H9 (cell line): ENCODE data around the gene RNF157. TPM values are rescaled to one million over a fixed set of nuclear protein-coding genes. Genes with fewer than 3 reads are reported as not detected.

Experiments
- DNase-seq: peaks from one replicate; pipeline ENCODE4 v3.0.0-alpha.2; 2017
- H2AFZ ChIP-seq: one replicate; pipeline ENCODE4 v1.6.1; 2013; ENCODE audit warnings: mild to moderate bottlenecking, low read length, control low read depth, moderate library complexity
- H2AK5ac ChIP-seq: 2 replicates; pipeline ENCODE4 v1.6.1; 2013; ENCODE audit warnings: low read length, control low read depth, mixed read lengths; ENCODE audit not compliant: insufficient read length
- H2BK120ac ChIP-seq: one replicate; pipeline ENCODE4 v1.6.1; 2013; ENCODE audit warnings: low read depth, mild to moderate bottlenecking, low read length, control low read depth, inconsistent platforms; ENCODE audit not compliant: poor library complexity, severe bottlenecking
- H2BK12ac ChIP-seq: 2 replicates; pipeline ENCODE4 v1.6.1; 2013; ENCODE audit warnings: low read length, control low read depth, mixed read lengths, low read depth; ENCODE audit not compliant: insufficient read length
- H2BK15ac ChIP-seq: 2 replicates; pipeline ENCODE4 v1.6.1; 2013; ENCODE audit warnings: low read depth, low read length, control low read depth
- H2BK20ac ChIP-seq: one replicate; pipeline ENCODE4 v1.6.1; 2013; ENCODE audit warnings: low read depth, mild to moderate bottlenecking, low read length, control low read depth, inconsistent platforms; ENCODE audit not compliant: poor library complexity, severe bottlenecking
- H2BK5ac ChIP-seq: 2 replicates; pipeline ENCODE4 v1.6.1; 2013; ENCODE audit warnings: low read length, control low read depth, mixed read lengths; ENCODE audit not compliant: insufficient read length
- H3K14ac ChIP-seq: 2 replicates; pipeline ENCODE4 v1.6.1; 2013; ENCODE audit warnings: low read length, control low read depth; ENCODE audit not compliant: insufficient read depth
- H3K18ac ChIP-seq: 2 replicates; pipeline ENCODE4 v1.6.1; 2013; ENCODE audit warnings: low read depth, mild to moderate bottlenecking, mixed read lengths, low read length, control low read depth; ENCODE audit not compliant: insufficient read length
- H3K23ac ChIP-seq: 2 replicates; pipeline ENCODE4 v1.6.1; 2013; ENCODE audit warnings: low read length, control low read depth, mixed read lengths, low read depth; ENCODE audit not compliant: insufficient read length
- H3K23me2 ChIP-seq: 2 replicates; pipeline ENCODE4 v1.6.1; 2013; ENCODE audit warnings: low read depth, mild to moderate bottlenecking, mixed read lengths, low read length, control low read depth; ENCODE audit not compliant: insufficient read length, poor library complexity, severe bottlenecking
- H3K27ac ChIP-seq: 2 replicates; pipeline ENCODE4 v1.5.1; 2013; ENCODE audit warnings: low read length, control low read depth, mixed read lengths, low read depth; ENCODE audit not compliant: insufficient read length
- H3K27me3 ChIP-seq: 2 replicates; pipeline ENCODE4 v1.6.1; 2013; ENCODE audit warnings: low read length, control low read depth, inconsistent platforms; ENCODE audit not compliant: insufficient read depth
- H3K4ac ChIP-seq: 2 replicates; pipeline ENCODE4 v1.6.1; 2013; ENCODE audit warnings: low read depth, mild to moderate bottlenecking, control low read depth, inconsistent platforms, low read length, moderate library complexity
- H3K4me1 ChIP-seq: 2 replicates; pipeline ENCODE4 v1.6.1; 2013; ENCODE audit warnings: low read length, control low read depth, inconsistent platforms; ENCODE audit not compliant: insufficient read depth
- H3K4me2 ChIP-seq: 2 replicates; pipeline ENCODE4 v1.6.1; 2013; ENCODE audit warnings: low read length, control low read depth, mixed read lengths; ENCODE audit not compliant: insufficient read length, insufficient read depth
- H3K56ac ChIP-seq: 2 replicates; pipeline ENCODE4 v1.6.1; 2013; ENCODE audit warnings: low read depth, mild to moderate bottlenecking, mixed read lengths, low read length, control low read depth; ENCODE audit not compliant: insufficient read length
- H3K79me1 ChIP-seq: 2 replicates; pipeline ENCODE4 v1.6.1; 2013; ENCODE audit warnings: low read depth, mild to moderate bottlenecking, moderate library complexity, low read length, control low read depth, inconsistent platforms; ENCODE audit not compliant: insufficient read depth, poor library complexity, severe bottlenecking
- H3K79me2 ChIP-seq: 2 replicates; pipeline ENCODE4 v1.6.1; 2013; ENCODE audit warnings: low read length, control low read depth, inconsistent platforms; ENCODE audit not compliant: insufficient read depth
- H3K9ac ChIP-seq: 2 replicates; pipeline ENCODE4 v1.6.1; 2013; ENCODE audit warnings: low read length, control low read depth, mixed read lengths; ENCODE audit not compliant: insufficient read length; ENCODE audit errors: extremely low read depth
- H3K9me3 ChIP-seq: one replicate; pipeline ENCODE4 v1.6.1; 2013; ENCODE audit warnings: low read depth, low read length, inconsistent platforms; ENCODE audit not compliant: control insufficient read depth
- H3T11ph ChIP-seq: one replicate; pipeline ENCODE4 v1.6.1; 2013; ENCODE audit warnings: mild to moderate bottlenecking, low read length, control low read depth, inconsistent platforms
- H4K20me1 ChIP-seq: one replicate; pipeline ENCODE4 v1.6.1; 2013; ENCODE audit not compliant: control insufficient read depth, insufficient read length, insufficient read depth
- H4K5ac ChIP-seq: 2 replicates; pipeline ENCODE4 v1.6.1; 2013; ENCODE audit warnings: low read depth, mild to moderate bottlenecking, mixed read lengths, low read length, control low read depth; ENCODE audit not compliant: insufficient read length
- H4K8ac ChIP-seq: replicated peaks from 2 replicates; pipeline ENCODE4 v1.6.1; 2013; ENCODE audit warnings: low read length, control low read depth, mixed read lengths, low read depth; ENCODE audit not compliant: insufficient read length
- H4K91ac ChIP-seq: 2 replicates; pipeline ENCODE4 v1.6.1; 2013; ENCODE audit warnings: low read depth, mild to moderate bottlenecking, moderate library complexity, mixed read lengths, low read length, control low read depth; ENCODE audit not compliant: insufficient read length
- H3K27ac Mint-ChIP-seq, 3 experiments: 2 replicates in 2 of 3; 3 replicates in 1 of 3; pipeline ENCODE4 v1.8.0; 2020 to 2021; ENCODE audit warnings: mixed read lengths in 3 of 3, mild to moderate bottlenecking in 1 of 3, moderate library complexity in 1 of 3
- H3K27me3 Mint-ChIP-seq: 2 replicates; pipeline ENCODE4 v1.8.0; 2021; ENCODE audit warnings: low read depth, mild to moderate bottlenecking, moderate library complexity, mixed read lengths
- H3K36me3 Mint-ChIP-seq, 3 experiments: 2 replicates in 2 of 3; 3 replicates in 1 of 3; pipeline ENCODE4 v1.8.0; 2020 to 2021; ENCODE audit warnings: low read depth in 3 of 3, mixed read lengths in 3 of 3; ENCODE audit not compliant: insufficient read depth in 1 of 3
- H3K4me1 Mint-ChIP-seq, 2 experiments: 2 replicates each; pipeline ENCODE4 v1.8.0; 2020; ENCODE audit warnings: mixed read lengths in 2 of 2
- H3K4me3 Mint-ChIP-seq, 2 experiments: 2 replicates in 1 of 2; 3 replicates in 1 of 2; pipeline ENCODE4 v1.8.0; 2020 to 2021; ENCODE audit warnings: mild to moderate bottlenecking in 2 of 2, mixed read lengths in 2 of 2, moderate library complexity in 1 of 2
- H3K9me3 Mint-ChIP-seq, 2 experiments: 2 replicates in 1 of 2; 3 replicates in 1 of 2; pipeline ENCODE4 v1.8.0; 2020; ENCODE audit warnings: mild to moderate bottlenecking in 2 of 2, mixed read lengths in 2 of 2, moderate library complexity in 1 of 2
- WGBS: extraction: QIAGEN DNeasy Blood & Tissue Kit; methylation state at CpG from one replicate; pipeline ENCODE4 v1.1.7; 2013; ENCODE audit warnings: missing lambda C conversion rate, low lambda C conversion rate, mixed read lengths; ENCODE audit not compliant: insufficient read length; ENCODE audit errors: extremely low coverage; 5-methylcytosine and 5-hydroxymethylcytosine counted together
- total RNA-seq: library from RNA; stranded (reverse); gene quantifications from 2 replicates; pipeline ENCODE4 v1.2.1, GENCODE V29; 2021
- TF ChIP-seq, protein P1 (sequence below): fragments of 200-600 bp; sonication (generic); conservative IDR thresholded peaks from 3 replicates; pipeline ENCODE4 v1.8.0; 2021; ENCODE audit warnings: antibody characterized with exemption, mild to moderate bottlenecking

Gene RNF157
- total RNA-seq, 1 experiment from 2014 or later: 9.9 TPM

DNA sequence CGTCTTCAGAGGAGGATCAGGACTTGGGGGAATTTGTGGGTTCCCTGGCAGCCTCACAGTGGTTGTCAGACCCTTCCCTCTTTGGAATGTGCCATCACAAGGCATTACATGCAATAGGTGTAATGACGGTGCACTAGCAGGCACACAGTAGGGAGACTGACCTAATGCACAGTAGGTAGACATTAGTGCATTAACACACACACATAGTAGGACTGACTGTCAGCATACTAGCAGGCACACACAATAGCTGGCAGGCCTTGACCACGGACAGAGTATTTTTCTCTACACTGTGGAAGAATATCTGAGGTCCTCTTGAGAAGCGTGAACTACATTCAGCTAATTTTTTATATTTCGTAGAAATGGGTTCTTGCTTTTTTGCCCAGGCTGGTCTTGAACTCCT is 14.0 kb upstream of the RNF157 start:
- no peak overlapping the region for H2BK12ac ChIP-seq
- H4K20me1 ChIP-seq: no peaks in the 10 kb centered on the region
- H2BK120ac ChIP-seq: no peak overlapping the region
- no peak overlapping the region for H2BK20ac ChIP-seq
- no peaks in the 10 kb centered on the region for H3K79me2 ChIP-seq
- H3K27me3 Mint-ChIP-seq: no peaks in the 10 kb centered on the region; the same call in none of the 2 replicates
- no peak overlapping the region for H4K91ac ChIP-seq
- peaks cover 0 to 3% (median 0%) of the 10 kb centered on the region in 3 experiments; a peak in 1 of 7 replicates for H3K36me3 Mint-ChIP-seq
- H3K18ac ChIP-seq: no peak overlapping the region
- no peak overlapping the region for H3K4me2 ChIP-seq
- H2BK15ac ChIP-seq: no peak overlapping the region
- H3K23ac ChIP-seq: no peak overlapping the region
- H3K79me1 ChIP-seq: no peaks in the 10 kb centered on the region
- no peak overlapping the region for H3K4me3 Mint-ChIP-seq
- no CpG with 5 or more reads among the region's 5 CpGs for WGBS
- TF ChIP-seq, protein P1, sequence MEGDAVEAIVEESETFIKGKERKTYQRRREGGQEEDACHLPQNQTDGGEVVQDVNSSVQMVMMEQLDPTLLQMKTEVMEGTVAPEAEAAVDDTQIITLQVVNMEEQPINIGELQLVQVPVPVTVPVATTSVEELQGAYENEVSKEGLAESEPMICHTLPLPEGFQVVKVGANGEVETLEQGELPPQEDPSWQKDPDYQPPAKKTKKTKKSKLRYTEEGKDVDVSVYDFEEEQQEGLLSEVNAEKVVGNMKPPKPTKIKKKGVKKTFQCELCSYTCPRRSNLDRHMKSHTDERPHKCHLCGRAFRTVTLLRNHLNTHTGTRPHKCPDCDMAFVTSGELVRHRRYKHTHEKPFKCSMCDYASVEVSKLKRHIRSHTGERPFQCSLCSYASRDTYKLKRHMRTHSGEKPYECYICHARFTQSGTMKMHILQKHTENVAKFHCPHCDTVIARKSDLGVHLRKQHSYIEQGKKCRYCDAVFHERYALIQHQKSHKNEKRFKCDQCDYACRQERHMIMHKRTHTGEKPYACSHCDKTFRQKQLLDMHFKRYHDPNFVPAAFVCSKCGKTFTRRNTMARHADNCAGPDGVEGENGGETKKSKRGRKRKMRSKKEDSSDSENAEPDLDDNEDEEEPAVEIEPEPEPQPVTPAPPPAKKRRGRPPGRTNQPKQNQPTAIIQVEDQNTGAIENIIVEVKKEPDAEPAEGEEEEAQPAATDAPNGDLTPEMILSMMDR: no peak
- H3K4me1 Mint-ChIP-seq: peaks cover 4 to 5% of the 10 kb centered on the region in 2 experiments; a peak in 3 of 4 replicates
- peaks cover 0 to 2% of the 10 kb centered on the region in 2 experiments; a peak in 1 of 5 replicates for H3K9me3 Mint-ChIP-seq
- H3K4me1 ChIP-seq: no peaks in the 10 kb centered on the region
- H3K56ac ChIP-seq: no peak overlapping the region
- no peak overlapping the region for H3K27ac ChIP-seq
- H4K5ac ChIP-seq: no peak overlapping the region
- no peak overlapping the region for H3K27ac Mint-ChIP-seq
- no peak overlapping the region for H3K14ac ChIP-seq
- H3K27me3 ChIP-seq: no peaks in the 10 kb centered on the region
- no peak overlapping the region for H2BK5ac ChIP-seq
- no peaks in the 10 kb centered on the region for H3K9me3 ChIP-seq
- H3K23me2 ChIP-seq: no peaks in the 10 kb centered on the region
- no peak overlapping the region for H3K9ac ChIP-seq
- H3K4ac ChIP-seq: no peak overlapping the region
- H2AFZ ChIP-seq: no peak overlapping the region
- no peak for DNase-seq
- H3T11ph ChIP-seq: no peak overlapping the region
- H2AK5ac ChIP-seq: no peak overlapping the region
- H4K8ac ChIP-seq: no peak overlapping the region
